ENCODE data around the gene PAEP.

The PAEP gene

DNA sequence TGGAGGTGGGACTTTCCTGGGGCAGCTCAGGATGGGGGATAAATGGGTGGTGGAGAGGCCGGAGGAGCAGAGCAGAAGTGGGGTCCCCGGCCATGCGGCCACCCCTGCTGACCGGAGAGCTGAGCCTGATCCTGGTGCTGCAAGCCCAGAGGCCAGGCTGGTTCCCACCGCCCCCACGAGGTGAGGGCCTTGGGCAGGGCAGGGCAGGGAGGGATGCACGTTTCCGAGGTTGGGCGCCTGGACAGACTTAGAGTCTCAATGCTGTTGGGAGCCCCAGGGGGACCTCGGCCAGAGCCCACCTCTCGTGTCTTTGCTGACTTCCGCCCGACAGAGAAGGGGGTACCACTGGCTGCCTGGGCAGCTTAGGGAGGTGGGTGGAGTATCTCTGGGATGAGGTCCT lies 10.1 kb upstream of the PAEP start:
- no peak for DNase-seq

DNA sequence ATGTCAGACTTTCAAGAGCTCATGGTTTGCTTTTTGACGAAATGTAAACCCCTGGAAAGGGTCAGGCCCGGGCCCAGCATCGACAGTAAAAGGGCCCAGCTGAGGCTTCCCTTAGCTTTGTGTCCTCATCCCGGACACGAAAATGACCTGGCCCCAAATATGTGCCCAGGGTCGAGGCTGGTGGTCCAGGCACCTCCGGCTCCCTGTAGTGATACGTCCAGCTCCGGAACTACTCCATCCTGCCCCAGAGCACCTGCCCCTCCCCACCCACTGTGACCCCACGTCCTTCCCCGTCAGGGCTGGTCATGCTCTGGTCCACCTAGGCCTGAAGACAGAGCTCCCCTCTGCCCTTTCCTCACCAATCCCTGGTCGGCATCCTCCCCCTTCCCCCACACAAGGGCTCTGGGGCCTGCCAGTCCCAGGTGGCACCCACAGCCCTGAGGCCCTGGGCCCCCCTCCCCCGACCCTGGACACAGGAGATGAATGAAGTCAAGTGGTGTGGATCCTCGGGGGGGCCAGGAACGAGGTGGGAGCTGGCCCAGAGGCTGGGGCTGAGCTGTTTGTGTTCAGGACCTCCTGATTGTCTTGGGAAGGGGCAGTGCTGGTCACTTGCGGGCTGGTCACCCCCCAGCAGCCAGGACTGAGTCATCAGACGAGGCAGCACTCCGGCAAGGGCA lies 9.4 kb upstream of the PAEP start:
- no peak for DNase-seq

- DNase-seq: no peak
Measured at GRCh38 chr9:135552698-135553171, 8.8 kb upstream of the PAEP start.

GRCh38 chr9:135554718-135555117 lies 6.8 kb upstream of the PAEP start:
- DNase-seq: no peak

DNA sequence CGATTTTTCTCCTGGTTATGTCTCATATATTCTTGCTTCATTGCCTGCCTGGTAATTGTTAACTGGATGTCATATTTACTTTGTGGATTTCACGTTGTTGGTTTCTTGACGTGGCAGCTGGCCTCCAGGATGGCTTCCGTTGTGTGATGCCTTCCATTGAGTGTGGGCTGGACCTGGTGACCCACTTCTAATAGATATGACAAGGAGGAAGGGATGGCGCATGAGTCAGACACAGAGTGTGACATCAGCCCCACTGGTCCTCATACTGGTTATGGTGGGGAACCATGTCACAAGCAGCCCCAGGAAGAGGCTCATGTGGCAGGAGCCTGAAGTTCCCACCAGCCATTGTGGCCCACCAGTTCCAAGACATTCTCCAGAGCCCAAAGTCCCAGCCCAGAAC lies 6.4 kb upstream of the PAEP start:
- no peak for DNase-seq

DNA sequence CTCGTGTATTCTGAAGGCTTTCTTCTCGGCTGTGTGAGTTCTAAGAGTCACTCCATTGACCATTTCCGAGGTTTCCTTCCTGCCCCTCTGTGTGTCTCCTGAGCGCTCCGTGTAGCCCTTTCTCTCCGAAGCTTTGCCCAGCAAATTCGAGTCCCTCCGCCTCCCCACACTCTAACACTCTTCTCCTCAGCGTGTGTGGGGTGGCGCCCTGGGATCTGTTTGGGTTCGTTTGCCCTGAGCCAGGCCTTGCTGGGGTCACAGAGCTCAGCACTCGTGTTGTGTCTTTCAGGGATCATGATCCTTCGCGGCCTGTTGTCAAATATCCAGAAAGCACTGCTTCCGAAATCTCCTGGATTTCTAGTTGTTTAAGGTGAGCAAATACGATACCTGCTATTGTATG lies 5.6 kb upstream of the PAEP start:
- DNase-seq: no peak

- no peak for DNase-seq
Measured at GRCh38 chr9:135559606-135560005, 1.9 kb upstream of the PAEP start.

GRCh38 chr9:135562235-135562745 lies 734 bp downstream of the PAEP start:
- no peak for DNase-seq

- DNase-seq: no peak
Measured at GRCh38 chr9:135563039-135563476, 1.5 kb downstream of the PAEP start.

DNA sequence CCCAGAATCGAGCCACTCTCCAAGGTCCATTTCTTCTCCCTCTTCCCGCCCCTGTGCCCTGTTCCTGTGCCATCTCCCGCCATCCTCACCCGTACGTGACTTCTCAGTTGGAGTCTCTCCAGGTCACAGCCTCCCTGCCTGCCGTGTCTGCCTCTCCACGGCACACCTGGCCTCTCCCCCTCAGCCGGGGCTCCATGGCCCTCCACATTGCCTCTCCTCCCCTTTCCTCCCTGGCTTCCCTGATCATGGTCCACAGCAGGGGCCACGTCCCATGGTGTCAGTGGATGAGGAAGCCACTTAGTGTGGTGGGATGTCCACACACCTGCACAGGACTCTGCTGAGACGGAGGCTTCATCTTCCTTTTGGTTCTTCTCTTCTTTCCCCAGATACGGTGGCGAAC lies 2.3 kb downstream of the PAEP start:
- no peak for DNase-seq

- DNase-seq: no peak
Measured at GRCh38 chr9:135565141-135565628, 3.6 kb downstream of the PAEP start.

DNA sequence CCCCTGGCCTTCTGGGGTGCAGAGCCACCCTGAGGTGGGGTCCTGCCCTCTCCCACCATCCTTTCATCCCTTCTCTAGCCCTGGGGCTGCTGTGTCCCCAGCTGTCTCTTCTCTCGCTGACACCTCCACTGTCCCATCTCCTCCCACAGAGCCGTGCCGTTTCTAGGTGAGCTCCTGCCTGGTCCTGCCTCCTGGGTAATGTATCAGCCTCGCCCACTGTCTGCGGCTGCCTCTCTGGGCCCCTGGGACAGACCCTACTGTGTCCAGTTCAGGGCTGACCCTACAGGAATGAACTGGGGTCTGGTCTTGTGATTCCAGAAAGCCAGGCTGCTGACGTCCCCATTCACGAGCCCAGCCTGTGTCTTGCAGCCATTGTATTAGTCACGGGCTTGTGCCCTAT lies 4.1 kb downstream of the PAEP start:
- DNase-seq: no peak

DNA sequence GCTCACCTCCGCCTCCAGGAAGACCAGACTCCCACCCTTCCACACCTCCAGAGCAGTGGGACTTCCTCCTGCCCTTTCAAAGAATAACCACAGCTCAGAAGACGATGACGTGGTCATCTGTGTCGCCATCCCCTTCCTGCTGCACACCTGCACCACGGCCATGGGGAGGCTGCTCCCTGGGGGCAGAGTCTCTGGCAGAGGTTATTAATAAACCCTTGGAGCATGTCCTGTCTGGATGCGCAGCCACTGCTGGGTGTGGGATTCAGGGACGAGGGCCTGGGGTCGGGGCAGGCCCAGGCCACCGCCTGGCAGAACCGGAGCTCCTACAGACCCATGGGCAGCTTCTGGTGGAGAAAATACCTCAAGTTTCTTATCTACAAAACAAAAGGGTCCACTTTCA lies 5.0 kb downstream of the PAEP start:
- DNase-seq: no peak

- no peak for DNase-seq
Measured at GRCh38 chr9:135567311-135567710, 5.8 kb downstream of the PAEP start.

- no peak for DNase-seq
Measured at GRCh38 chr9:135568026-135568425, 6.5 kb downstream of the PAEP start.

DNA sequence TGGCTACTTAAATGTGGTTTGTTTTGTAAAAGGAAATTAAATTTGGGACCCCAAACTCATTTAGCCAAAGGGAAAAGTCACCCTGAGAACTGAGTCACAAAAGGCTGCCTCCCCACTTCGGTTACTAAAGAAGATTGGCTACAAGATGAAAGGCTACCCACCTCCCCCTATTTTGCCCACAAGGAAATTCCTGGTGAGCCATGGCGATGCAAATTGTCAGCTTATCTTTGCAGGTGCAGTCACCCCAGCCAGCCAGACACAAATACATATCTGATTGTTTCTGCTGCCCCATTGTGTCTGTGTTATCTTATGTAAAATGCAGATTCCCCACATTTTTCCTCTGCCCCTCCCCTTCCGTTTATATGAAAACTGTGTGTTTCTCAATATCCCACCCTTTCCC lies 8.9 kb downstream of the PAEP start:
- no peak for DNase-seq

GRCh38 chr9:135572233-135572632 lies 10.7 kb downstream of the PAEP start:
- DNase-seq: no peak

DNA sequence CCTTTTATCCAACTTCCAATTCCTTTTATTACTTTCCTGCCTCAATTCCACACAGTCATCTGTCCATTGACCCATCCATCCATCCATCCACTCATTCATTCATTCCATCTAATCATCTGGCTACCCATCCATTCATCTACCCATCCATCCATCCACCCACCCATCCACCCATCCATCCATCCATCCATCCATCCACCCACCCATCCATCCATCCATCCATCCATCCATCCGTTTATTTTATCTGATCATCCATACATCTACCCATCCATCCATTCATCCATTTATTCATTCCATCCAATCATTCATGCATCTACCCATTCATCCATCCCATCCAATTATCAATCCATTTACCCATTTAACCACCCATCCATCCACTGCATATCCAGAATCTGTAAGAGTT lies 11.6 kb downstream of the PAEP start:
- DNase-seq: no peak

GRCh38 chr9:135574331-135574730 lies 12.8 kb downstream of the PAEP start:
- DNase-seq: no peak

- DNase-seq: no peak
Measured at GRCh38 chr9:135574943-135575342, 13.4 kb downstream of the PAEP start.

- no peak for DNase-seq
Measured at GRCh38 chr9:135575995-135576631, 14.6 kb downstream of the PAEP start.

DNA sequence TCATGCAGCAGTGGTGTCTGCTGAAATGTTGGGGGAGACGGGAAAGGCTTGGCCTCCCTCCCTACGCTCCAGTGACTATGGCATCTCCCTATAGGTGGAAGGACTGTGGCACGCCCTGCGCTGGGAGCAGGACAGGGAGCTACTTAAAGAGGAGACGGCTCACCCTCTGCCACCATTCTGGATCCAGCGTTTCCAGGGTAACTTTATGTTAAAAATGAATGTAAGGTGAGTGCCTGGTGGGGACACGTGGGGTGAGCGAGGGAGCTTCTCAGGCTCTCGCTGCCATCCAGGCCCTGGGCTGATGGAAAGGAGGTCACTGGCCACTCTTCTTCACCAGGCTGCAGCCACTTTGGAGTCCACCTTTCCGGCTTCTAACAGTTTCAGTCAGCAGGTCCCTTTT lies 15.7 kb downstream of the PAEP start:
- no peak for DNase-seq

GRCh38 chr9:135579356-135579755 lies 17.8 kb downstream of the PAEP start:
- no peak for DNase-seq

GRCh38 chr9:135579889-135580660 lies 18.5 kb downstream of the PAEP start:
- no peak for DNase-seq
